Measurements from ENCODE around the gene EPS15. TPM values are rescaled to one million over a fixed set of nuclear protein-coding genes. Genes with fewer than 3 reads are reported as not detected.
"Not testable (repeated sequence)": the region's sequence is repeated elsewhere in the genome, so short reads cannot be mapped to it uniquely, and the experiment has no call there.

The EPS15 gene
- total RNA-seq, 1 donor from 2014 or later, result 20.6 TPM

DNA sequence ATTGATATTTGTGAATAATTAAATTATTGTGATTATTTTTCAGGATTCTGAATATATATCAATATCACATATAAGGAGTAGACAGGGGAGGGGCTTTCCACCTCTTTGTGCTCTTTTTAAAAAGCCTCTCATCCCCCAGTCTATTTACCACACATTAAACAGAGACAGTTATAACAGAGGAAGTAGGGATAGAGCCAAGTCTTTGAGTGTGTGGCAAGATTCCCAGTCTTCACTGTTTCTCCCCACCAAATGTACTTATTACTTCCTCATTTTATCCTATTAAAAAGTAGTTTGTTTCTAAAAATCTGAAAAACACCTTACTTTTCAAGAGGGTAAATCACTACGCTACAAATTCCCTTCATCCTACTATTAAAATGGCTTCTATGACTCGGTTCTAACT, 46.7 kb downstream of the EPS15 start:
- no peak for DNase-seq (ENCODE audit: low read depth)
- TF ChIP-seq CTCF (conservative IDR thresholded peaks at IDR 0.05; ENCODE audit: low read depth, low read length), result no peak
- no peak overlapping the region for H3K4me3 ChIP-seq (ENCODE audit: low read depth, low read length)

GRCh38 chr1:51469518-51469917, 49.5 kb downstream of the EPS15 start:
- H3K4me3 ChIP-seq (ENCODE audit: low read depth, low read length), result no peak overlapping the region
- DNase-seq (ENCODE audit: low read depth), result no peak
- TF ChIP-seq CTCF (conservative IDR thresholded peaks at IDR 0.05; ENCODE audit: low read depth, low read length), result no peak

- DNase-seq (ENCODE audit: low read depth), result no peak
- no peak for TF ChIP-seq CTCF (conservative IDR thresholded peaks at IDR 0.05; ENCODE audit: low read depth, low read length)
- no peak overlapping the region for H3K4me3 ChIP-seq (ENCODE audit: low read depth, low read length)
Observed at GRCh38 chr1:51464828-51465227, 54.2 kb downstream of the EPS15 start.

- TF ChIP-seq CTCF (conservative IDR thresholded peaks at IDR 0.05; ENCODE audit: low read depth, low read length), result no peak
- no peak overlapping the region for H3K4me3 ChIP-seq (ENCODE audit: low read depth, low read length)
- no peak for DNase-seq (ENCODE audit: low read depth)
Observed at GRCh38 chr1:51463561-51463960, 55.5 kb downstream of the EPS15 start.

- DNase-seq (ENCODE audit: low read depth); H3K4me3 ChIP-seq (ENCODE audit: low read depth, low read length): not testable (repeated sequence)
Observed at GRCh38 chr1:51462289-51462688, 56.8 kb downstream of the EPS15 start.

DNA sequence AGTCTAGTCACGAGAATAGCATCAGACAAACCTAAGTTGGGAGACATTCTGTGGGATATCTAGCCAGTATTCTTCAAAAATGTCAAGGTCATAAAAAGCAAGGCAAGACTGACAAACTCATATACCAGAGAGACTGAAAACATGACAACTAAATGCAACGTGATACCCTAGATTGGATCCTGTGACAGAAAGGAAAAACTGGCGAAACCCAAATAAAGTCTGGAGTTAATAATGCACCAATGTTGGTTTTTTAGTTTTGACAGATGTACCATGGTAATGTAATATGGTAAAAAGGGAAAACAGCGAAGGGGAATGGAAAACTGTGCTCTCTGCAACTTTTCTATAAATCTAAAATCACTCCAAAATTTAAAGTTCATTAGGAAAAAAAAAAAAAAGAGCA, 64.5 kb downstream of the EPS15 start:
- no peak for DNase-seq (ENCODE audit: low read depth)
- H3K4me3 ChIP-seq (ENCODE audit: low read depth, low read length), result no peak overlapping the region
- TF ChIP-seq CTCF (conservative IDR thresholded peaks at IDR 0.05; ENCODE audit: low read depth, low read length), result no peak

- H3K4me3 ChIP-seq (ENCODE audit: low read depth, low read length), result no peak overlapping the region
- TF ChIP-seq CTCF (conservative IDR thresholded peaks at IDR 0.05; ENCODE audit: low read depth, low read length), result no peak
Observed at GRCh38 chr1:51453010-51453409, 66.1 kb downstream of the EPS15 start.

GRCh38 chr1:51448844-51449454, 70.1 kb downstream of the EPS15 start:
- DNase-seq (ENCODE audit: low read depth); H3K4me3 ChIP-seq (ENCODE audit: low read depth, low read length): not testable (repeated sequence)

More at GRCh38 chr1:51453010-51453409, 66.1 kb downstream of the EPS15 start:
- no peak for DNase-seq (ENCODE audit: low read depth)

Data from epithelial cell of proximal tubule (primary cell).